Measurements from ENCODE around the gene GMPPB. TPM values are rescaled to one million over a fixed set of nuclear protein-coding genes. Genes with fewer than 3 reads are reported as not detected.

Gene GMPPB
- total and polyA plus RNA-seq, 2 of the 8 experiments (the other 6 are each of a cell fraction or from before 2014, with no cell fraction given), result 20.9 to 23.9 TPM

GRCh38 chr3:49769926-49770325 is 46.2 kb upstream of the GMPPB start (continued):
- no peak for TF ChIP-seq SIN3A (conservative IDR thresholded peaks at IDR 0.05 in 1 of 2, IDR thresholded peaks at IDR 0.05 in 1 of 2; ENCODE audit: low read depth in 1 of 2, low read length in 2 of 2)
- TF ChIP-seq ASH2L (IDR thresholded peaks at IDR 0.05; ENCODE audit: low read length), result no peak
- TF ChIP-seq POU5F1 (IDR thresholded peaks at IDR 0.05; ENCODE audit: low read depth, low read length), result no peak
- no peak for TF ChIP-seq CTBP2 (IDR thresholded peaks at IDR 0.05; ENCODE audit: borderline replicate concordance, insufficient read depth, insufficient read length, low read length)
- no peak for TF ChIP-seq RFX5 (IDR thresholded peaks at IDR 0.05; ENCODE audit: borderline replicate concordance, low read depth, low read length)
- TF ChIP-seq MAFK (IDR thresholded peaks at IDR 0.05; ENCODE audit: low read depth, low read length), result no peak
- no peak for TF ChIP-seq KDM4A (IDR thresholded peaks at IDR 0.05; ENCODE audit: low read depth, low read length, severe bottlenecking)

Data from H1 (cell line).